CD4-positive, alpha-beta T cell (primary cell): Measurements from ENCODE around the gene MPC1L. TPM values are rescaled to one million over a fixed set of nuclear protein-coding genes. Genes with fewer than 3 reads are reported as not detected.

Experiments
- ATAC-seq: fragments of 200-7000 bp; cut with Tn5 transposase; one replicate; pipeline ENCODE4 v1.10.0; 2022; ENCODE audit warnings: mild to moderate bottlenecking; ENCODE audit not compliant: poor library complexity
- CTCF ChIA-PET: fragments of 350-600 bp; sonication (Branson Sonifier 250); formaldehyde crosslinking; loops from one replicate; lab custom pipeline; 2021; ENCODE audit warnings: antibody characterized with exemption, inconsistent platforms; lab: Charles Lee
- POLR2A ChIA-PET: fragments of 350-600 bp; sonication (Branson Sonifier 250); formaldehyde crosslinking; loops from one replicate; lab custom pipeline; 2021; ENCODE audit warnings: antibody characterized with exemption, inconsistent platforms; lab: Charles Lee
- DNase-seq, 14 experiments: peaks; one replicate each; pipeline ENCODE4 v3.0.0-alpha.2; 2013 to 2020; ENCODE audit warnings: mixed read lengths in 2 of 14
- H3K27ac ChIP-seq, 2 donors: one replicate each; pipeline versions ENCODE4 v1.5.1 to v1.7.0; 2013; ENCODE audit warnings: low read length in 2 of 2, low read depth in 1 of 2, mild to moderate bottlenecking in 1 of 2
- H3K27me3 ChIP-seq, 2 experiments: 1 replicate in 1 of 2; 2 replicates in 1 of 2; pipeline versions ENCODE4 v1.6.1 to v1.7.0; 2013; ENCODE audit warnings: low read length in 2 of 2, control low read depth in 1 of 2, mild to moderate bottlenecking in 1 of 2, moderate library complexity in 1 of 2; ENCODE audit not compliant: insufficient read depth in 2 of 2, control insufficient read depth in 1 of 2
- H3K36me3 ChIP-seq: one replicate; pipeline ENCODE4 v1.6.1; 2013; ENCODE audit warnings: low read length, control low read depth; ENCODE audit not compliant: insufficient read depth
- H3K4me1 ChIP-seq: one replicate; pipeline ENCODE4 v1.6.1; 2013; ENCODE audit warnings: low read length, control low read depth; ENCODE audit not compliant: insufficient read depth
- H3K4me3 ChIP-seq: one replicate; pipeline ENCODE4 v1.5.1; 2013; ENCODE audit warnings: mild to moderate bottlenecking, low read length, moderate library complexity
- H3K9me3 ChIP-seq, 2 experiments: 1 replicate in 1 of 2; 2 replicates in 1 of 2; pipeline versions ENCODE4 v1.6.1 to v1.7.0; 2013; ENCODE audit warnings: low read length in 2 of 2, mild to moderate bottlenecking in 2 of 2, control low read depth in 1 of 2, moderate library complexity in 1 of 2; ENCODE audit not compliant: control insufficient read depth in 1 of 2, insufficient read depth in 1 of 2
- H3K27ac Mint-ChIP-seq: one replicate; pipeline ENCODE4 v1.8.0; 2020; ENCODE audit warnings: mixed read lengths
- H3K27me3 Mint-ChIP-seq: one replicate; pipeline ENCODE4 v1.8.0; 2021; ENCODE audit warnings: mixed read lengths
- H3K36me3 Mint-ChIP-seq: one replicate; pipeline ENCODE4 v1.8.0; 2021; ENCODE audit warnings: low read depth, mixed read lengths
- H3K4me1 Mint-ChIP-seq: one replicate; pipeline ENCODE4 v1.8.0; 2021; ENCODE audit warnings: low read depth, mixed read lengths
- H3K4me3 Mint-ChIP-seq: one replicate; pipeline ENCODE4 v1.8.0; 2020; ENCODE audit warnings: mild to moderate bottlenecking, mixed read lengths
- H3K9me3 Mint-ChIP-seq: one replicate; pipeline ENCODE4 v1.8.0; 2020; ENCODE audit warnings: mixed read lengths
- CTCF ChIP-seq: fragments of 200-600 bp; IDR thresholded peaks from one replicate; pipeline ENCODE4 v1.8.0; 2022; ENCODE audit warnings: antibody characterized with exemption, mild to moderate bottlenecking
- intact Hi-C, 2 experiments: fragments of 100-400 bp; cut with DNase I in 1 of 2; cut with micrococcal nuclease in 1 of 2; formaldehyde crosslinking; loops; one replicate each; pipeline versions ENCODE4 v1.15.1 to v1.9.0; 2023 to 2025; cut with DNase I, micrococcal nuclease
- total RNA-seq, 174 experiments: library from RNA in 2 of 174; stranded (reverse) in 2 of 174; gene quantifications; one replicate each; pipeline ENCODE4 v1.2.3 and lab custom pipeline; 2021 to 2026

MPC1L gene
- total RNA-seq, 2 experiments from 2014 or later: not detected

GRCh38 chrX:40660381-40660780 is 37.2 kb downstream of the MPC1L start:
- Mint-ChIP-seq H3K27ac (no peak overlapping the region), H3K36me3 (peaks cover 50% of the 10 kb centered on the region)

GRCh38 chrX:40661489-40661888 is 38.3 kb downstream of the MPC1L start:
- Histone ChIP-seq H3K27ac (no peak overlapping the region), H3K4me3 (no peak overlapping the region), H3K9me3 (no peaks in the 10 kb centered on the region), H3K27me3 (no peaks in the 10 kb centered on the region), H3K4me1 (peaks cover 6% of the 10 kb centered on the region), H3K36me3 (peaks cover 48% of the 10 kb centered on the region)
- H3K9me3 Mint-ChIP-seq: no peaks in the 10 kb centered on the region
- POLR2A ChIA-PET: no interaction called here
- no peaks in the 10 kb centered on the region for H3K4me1 Mint-ChIP-seq
- ATAC-seq (no peak), DNase-seq (no peak)
- no peak for TF ChIP-seq CTCF
- peaks cover 57% of the 10 kb centered on the region for H3K36me3 Mint-ChIP-seq
- H3K27ac Mint-ChIP-seq: no peak overlapping the region
- H3K27me3 Mint-ChIP-seq: no peaks in the 10 kb centered on the region
- no peak overlapping the region for H3K4me3 Mint-ChIP-seq
- CTCF ChIA-PET: no interaction called here
- intact Hi-C loops: no loop called here

More at GRCh38 chrX:40660381-40660780, 37.2 kb downstream of the MPC1L start:
- intact Hi-C loops: no loop called here
- POLR2A ChIA-PET: no interaction called here
- CTCF ChIA-PET: no interaction called here
- H3K4me3 ChIP-seq: no peak overlapping the region
- no peak overlapping the region for H3K27ac ChIP-seq
- H3K4me1 ChIP-seq: peaks cover 6% of the 10 kb centered on the region
- no peaks in the 10 kb centered on the region for H3K27me3 ChIP-seq
- H3K4me1 Mint-ChIP-seq: no peaks in the 10 kb centered on the region
- no peaks in the 10 kb centered on the region for H3K9me3 Mint-ChIP-seq
- H3K9me3 ChIP-seq: no peaks in the 10 kb centered on the region
- DNase-seq: no peak
- no peak for ATAC-seq
- H3K36me3 ChIP-seq: peaks cover 41% of the 10 kb centered on the region
- H3K4me3 Mint-ChIP-seq: no peak overlapping the region
- no peaks in the 10 kb centered on the region for H3K27me3 Mint-ChIP-seq
- TF ChIP-seq CTCF: no peak

- Mint-ChIP-seq H3K27ac (peak overlapping the region; percentile 61), H3K36me3 (peaks cover 67% of the 10 kb centered on the region), H3K9me3 (no peaks in the 10 kb centered on the region), H3K4me3 (no peak overlapping the region), H3K4me1 (no peaks in the 10 kb centered on the region), H3K27me3 (no peaks in the 10 kb centered on the region)
- no peak for ATAC-seq
- H3K9me3 ChIP-seq: no peaks in the 10 kb centered on the region
- DNase-seq: peak in 3 of 14 experiments; percentile 8 to 49 (median 13)
- ChIA-PET POLR2A (no interaction called here), CTCF (interaction anchor here (1.0 kb wide), 1 partner anchor 12 kb away, joined by 3 read pairs; no protein-coding TSS in a partner anchor)
- no peak overlapping the region for H3K27ac ChIP-seq
- peaks cover 57% of the 10 kb centered on the region for H3K36me3 ChIP-seq
- H3K4me1 ChIP-seq: peaks cover 6% of the 10 kb centered on the region
- H3K27me3 ChIP-seq: no peaks in the 10 kb centered on the region
- TF ChIP-seq CTCF: no peak
- H3K4me3 ChIP-seq: no peak overlapping the region
- intact Hi-C loops: no loop called here
These were observed 40.0 kb downstream of the MPC1L start for GRCh38 chrX:40663078-40663740.
